Germinal center (tissue), 1 donor: ENCODE data around the gene LRRC8E.

Experiments
- DNase-seq: peaks from one replicate; pipeline ENCODE4 v3.0.0; 2012; ENCODE audit warnings: mixed read lengths, low spot score

Gene LRRC8E

DNA sequence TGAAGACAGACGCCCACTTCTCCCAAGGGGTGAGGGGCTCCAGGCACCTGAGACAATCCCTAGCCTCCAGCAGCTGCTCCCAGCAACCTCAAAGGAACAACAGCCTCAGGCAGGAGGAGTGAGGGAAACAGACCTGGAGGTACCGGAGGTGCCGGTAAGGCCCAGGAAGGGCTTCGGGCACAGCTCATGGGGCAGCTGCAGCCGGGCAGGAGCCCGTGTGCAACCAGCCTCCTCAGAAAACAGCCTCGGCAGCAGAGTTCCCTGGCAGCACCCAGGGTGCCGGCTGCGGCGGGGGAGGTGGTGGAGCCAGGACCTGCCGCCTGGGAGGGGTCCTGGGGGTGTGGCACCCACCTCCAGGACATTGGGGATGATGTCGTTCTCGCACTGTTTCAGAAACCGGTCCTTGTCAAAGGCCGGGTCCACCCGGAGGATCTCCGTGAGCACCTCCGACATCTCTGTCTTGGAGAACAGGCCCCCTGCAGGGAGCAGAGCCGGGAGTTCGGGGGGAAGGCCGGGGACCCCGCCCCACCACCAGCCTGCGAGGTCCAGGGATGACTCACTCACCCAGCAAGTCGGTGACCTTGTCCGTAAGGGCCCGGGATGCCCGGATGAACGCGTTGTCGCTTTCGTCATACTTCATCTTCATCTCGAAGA lies 44.1 kb downstream of the LRRC8E start:
- no peak for DNase-seq

DNA sequence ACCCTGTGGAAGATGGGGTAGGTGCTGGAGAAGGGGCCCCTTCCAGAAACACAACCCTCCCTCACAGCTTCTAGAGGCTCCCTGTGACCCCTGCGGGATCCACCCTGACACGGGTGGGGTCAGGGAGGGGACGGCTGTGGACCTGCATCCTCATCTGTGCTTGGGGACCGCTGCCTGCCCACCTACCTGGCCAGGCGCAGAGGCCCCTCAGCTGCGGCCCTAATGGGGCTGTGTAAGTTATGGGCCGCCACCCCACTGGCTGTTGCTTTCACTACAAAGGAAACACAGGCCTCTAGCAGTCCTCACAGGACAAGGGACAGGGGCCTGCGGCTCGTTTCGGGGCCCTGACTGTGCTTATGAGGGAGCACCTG lies 44.6 kb downstream of the LRRC8E start:
- no peak for DNase-seq

GRCh38 chr19:7933411-7933810 lies 45.1 kb downstream of the LRRC8E start:
- no peak for DNase-seq

DNA sequence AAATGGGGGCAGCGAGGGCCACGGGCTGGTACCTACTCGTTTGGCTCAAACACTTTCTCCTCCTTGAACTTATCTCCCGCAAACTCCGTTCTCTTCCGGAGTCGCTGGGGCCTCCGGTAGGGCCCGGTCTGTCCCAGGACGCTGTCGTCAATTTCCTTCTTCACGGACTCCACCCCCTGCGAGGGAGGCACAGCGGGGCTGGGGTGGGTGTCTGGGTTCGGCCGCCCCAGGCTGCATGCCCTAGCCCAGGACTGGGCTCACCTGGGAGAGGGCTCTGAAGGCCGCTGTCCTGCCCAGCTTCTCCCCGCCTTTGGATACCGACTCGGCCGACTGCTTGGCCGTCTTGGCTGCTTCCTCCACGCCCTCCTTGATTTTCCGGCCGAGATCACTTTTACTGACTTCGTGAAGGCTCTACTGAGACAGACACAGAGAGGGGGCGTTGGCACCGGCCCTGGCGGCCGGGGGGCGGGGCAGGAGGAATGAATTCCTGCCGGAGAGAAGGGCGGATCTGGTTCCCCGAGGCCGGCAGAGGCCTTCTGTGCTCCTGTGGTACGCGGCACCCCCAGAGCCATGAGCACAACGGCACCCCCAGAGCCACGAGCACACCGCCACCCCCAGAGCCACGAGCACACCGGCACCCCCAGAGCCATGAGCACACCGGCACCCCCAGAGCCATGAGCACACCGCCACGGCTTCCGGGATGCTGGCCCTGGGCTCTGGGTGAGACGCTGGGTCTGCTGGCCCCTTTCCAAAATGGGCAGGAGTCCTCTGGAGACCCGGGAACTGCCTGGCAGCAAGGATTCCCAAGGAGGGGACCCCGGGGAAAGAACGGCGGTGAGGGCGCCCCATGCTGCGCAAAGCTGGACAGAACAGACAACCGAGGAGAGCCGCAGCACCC lies 45.8 kb downstream of the LRRC8E start:
- DNase-seq, result no peak

GRCh38 chr19:7934766-7935165 lies 46.5 kb downstream of the LRRC8E start:
- no peak for DNase-seq

GRCh38 chr19:7940841-7941240 lies 52.5 kb downstream of the LRRC8E start:
- DNase-seq, result no peak

DNA sequence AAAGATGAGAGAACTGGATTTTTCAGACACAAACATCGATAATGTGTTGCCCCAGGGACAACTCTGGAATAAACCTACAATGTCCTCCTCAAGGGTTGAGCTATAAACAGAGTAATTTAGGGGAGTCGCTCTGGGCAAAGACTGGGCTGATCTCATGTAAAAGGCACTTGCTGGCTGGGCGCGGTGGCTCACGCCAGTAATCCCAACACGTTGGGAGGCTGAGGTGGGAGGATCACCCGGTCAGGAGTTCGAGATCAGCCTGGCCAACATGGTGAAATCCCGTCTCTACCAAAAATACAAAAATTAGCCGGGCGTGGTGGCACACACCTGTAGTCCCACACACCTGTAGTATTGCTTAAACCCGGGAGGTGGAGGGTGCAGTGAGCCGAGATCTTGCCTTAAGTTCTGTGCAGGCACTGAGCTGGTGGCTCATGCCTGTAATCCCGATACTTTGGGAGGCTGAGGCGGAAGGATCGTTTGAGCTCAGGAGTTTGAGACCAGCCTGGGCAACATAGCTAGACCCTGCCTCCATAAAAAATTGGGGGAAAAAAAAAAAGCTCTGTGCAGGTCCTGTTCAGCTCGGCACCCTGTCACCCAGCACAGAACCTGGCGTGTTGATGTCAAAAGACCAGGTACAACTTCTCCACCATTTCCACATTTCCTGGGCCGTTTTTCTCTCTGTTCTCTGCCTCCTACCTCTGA lies 53.7 kb downstream of the LRRC8E start:
- DNase-seq, result no peak

DNA sequence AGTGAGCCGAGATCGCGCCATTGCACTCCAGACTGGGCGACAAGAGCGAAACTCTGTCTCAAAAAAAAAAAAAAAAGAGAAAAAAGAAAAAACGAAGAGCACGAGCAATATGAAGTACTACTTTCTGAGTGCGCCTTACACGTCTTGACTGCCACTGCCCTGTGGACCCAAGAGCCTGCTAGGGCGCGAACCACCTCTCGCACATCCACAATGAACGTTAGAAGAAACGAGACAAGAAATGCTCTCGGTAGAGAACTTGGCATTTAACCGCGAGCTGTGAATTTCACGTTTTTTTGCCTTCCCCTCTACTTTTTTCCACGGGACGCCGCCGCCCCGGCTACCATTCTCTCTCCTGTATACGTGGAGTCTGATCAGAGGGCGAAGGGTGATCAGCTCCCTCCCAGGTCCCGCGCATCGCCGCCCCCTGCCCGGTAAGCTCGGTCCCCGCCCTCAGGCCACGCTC lies 54.7 kb downstream of the LRRC8E start:
- no peak for DNase-seq

DNA sequence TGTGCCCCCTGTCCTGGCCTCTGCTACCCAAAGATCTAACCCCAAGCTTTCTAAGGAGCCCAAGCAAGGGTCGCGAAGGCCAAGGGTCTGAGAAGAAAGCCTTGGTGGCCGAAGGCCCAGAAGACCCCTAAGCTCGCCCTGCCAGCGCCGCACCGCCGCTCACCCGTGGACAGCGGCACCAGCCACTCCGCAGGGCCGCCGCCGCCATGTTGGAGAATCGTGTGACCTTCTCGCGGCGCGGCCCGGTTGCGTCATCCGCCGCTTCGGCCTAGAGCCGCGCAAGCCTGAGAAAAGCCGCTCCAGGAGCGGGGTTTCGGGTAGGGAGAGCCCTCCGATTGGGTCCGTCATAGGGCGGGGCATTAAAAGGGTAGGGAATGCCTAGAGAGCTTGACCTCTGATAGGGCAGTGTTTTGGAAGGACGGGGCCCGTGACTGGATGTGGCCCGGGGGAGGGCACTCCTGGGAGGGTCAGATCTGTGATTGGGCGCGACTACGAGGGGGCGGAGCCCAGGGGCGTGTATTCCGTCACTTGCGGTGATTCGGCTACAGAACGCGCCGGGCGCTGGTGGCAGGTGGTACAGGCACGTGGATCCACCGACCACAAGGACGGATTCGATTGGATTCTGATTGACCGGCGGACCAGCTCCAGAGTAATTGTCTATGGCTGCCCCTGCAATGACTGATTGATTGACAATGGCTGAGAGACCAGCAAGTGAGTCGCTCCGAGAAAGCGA lies 55.3 kb downstream of the LRRC8E start, which contains the start of gene TIMM44:
Gene TIMM44, minus strand, starts transcription at position 223 of the 733 bp plus-strand sequence. Its CDS starts 15 bp downstream, at position 208.
- peak; percentile 98 for DNase-seq

DNA sequence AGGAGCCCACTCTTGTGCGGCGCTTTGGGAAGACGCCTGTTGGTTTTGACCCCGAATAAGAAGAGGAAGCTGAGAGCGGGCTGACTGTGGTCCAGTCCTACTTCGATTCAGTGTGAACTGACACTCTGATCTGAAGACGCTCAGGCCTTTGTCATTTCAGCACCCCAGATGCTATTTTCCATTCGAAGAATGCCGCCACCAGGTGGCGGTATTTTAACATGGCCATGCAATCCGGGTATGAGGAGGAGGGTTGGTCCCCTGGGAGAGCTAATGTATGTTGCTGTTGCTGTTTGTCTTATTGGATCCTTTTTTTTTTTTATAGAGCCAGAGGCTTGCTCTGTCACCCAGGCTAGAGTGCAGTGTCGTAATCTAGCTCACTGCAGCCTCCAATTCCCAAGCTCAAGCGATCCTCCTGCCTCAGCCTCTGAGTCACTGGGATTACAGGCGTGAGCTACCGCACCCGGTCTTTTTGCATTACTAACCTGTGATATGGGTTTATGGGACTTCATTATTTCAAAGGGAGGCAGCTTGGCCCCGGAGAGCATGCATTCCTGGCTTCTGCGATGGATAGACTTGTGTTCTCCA lies 56.0 kb downstream of the LRRC8E start:
- peak; percentile 82 for DNase-seq

- DNase-seq, result no peak
Observed at GRCh38 chr19:7947939-7948338, 59.6 kb downstream of the LRRC8E start.
